ENCODE results near the gene PKIG. TPM values are rescaled to one million over a fixed set of nuclear protein-coding genes. Genes with fewer than 3 reads are reported as not detected.

Gene PKIG
- total RNA-seq, 3 donors from 2014 or later = 2.1 to 3.5 (median 2.8) TPM

- ATAC-seq (peak in 1 of 2 donors; percentile 9), DNase-seq (no peak)
- H3K27me3 Mint-ChIP-seq (ENCODE audit: low read depth) = no peaks in the 10 kb centered on the region
- H3K4me1 Mint-ChIP-seq (ENCODE audit: low read depth) = peaks cover 71% of the 10 kb centered on the region
- H3K36me3 Mint-ChIP-seq (ENCODE audit: insufficient read depth) = peaks cover 9% of the 10 kb centered on the region
- H3K9me3 Mint-ChIP-seq = no peaks in the 10 kb centered on the region
- H3K4me3 Mint-ChIP-seq = peak overlapping the region; percentile 46
Observed at GRCh38 chr20:44642203-44643153, 60.1 kb downstream of the PKIG start.

GRCh38 chr20:44643154-44643519 lies 60.8 kb downstream of the PKIG start:
- Mint-ChIP-seq H3K36me3 (ENCODE audit: insufficient read depth) (peaks cover 9% of the 10 kb centered on the region), H3K27me3 (ENCODE audit: low read depth) (no peaks in the 10 kb centered on the region), H3K4me1 (ENCODE audit: low read depth) (peaks cover 75% of the 10 kb centered on the region), H3K9me3 (no peaks in the 10 kb centered on the region), H3K4me3 (peak overlapping the region; percentile 11)
- ATAC-seq (no peak), DNase-seq (no peak)

- Mint-ChIP-seq H3K9me3 (no peaks in the 10 kb centered on the region), H3K4me3 (no peak overlapping the region), H3K4me1 (ENCODE audit: low read depth) (peaks cover 78% of the 10 kb centered on the region), H3K36me3 (ENCODE audit: insufficient read depth) (peaks cover 6% of the 10 kb centered on the region), H3K27me3 (ENCODE audit: low read depth) (no peaks in the 10 kb centered on the region)
- DNase-seq (no peak), ATAC-seq (peak; percentile 9 to 16)
Observed at GRCh38 chr20:44643596-44644229, 61.3 kb downstream of the PKIG start.

GRCh38 chr20:44644230-44644617 lies 61.8 kb downstream of the PKIG start:
- H3K4me3 Mint-ChIP-seq = peak overlapping the region; percentile 49

GRCh38 chr20:44644667-44645131 lies 62.3 kb downstream of the PKIG start:
- ATAC-seq (peak; percentile 57 to 61), DNase-seq (no peak)
- H3K36me3 Mint-ChIP-seq (ENCODE audit: insufficient read depth) = peaks cover 4% of the 10 kb centered on the region
- no peaks in the 10 kb centered on the region for H3K9me3 Mint-ChIP-seq
- no peaks in the 10 kb centered on the region for H3K27me3 Mint-ChIP-seq (ENCODE audit: low read depth)
- H3K4me1 Mint-ChIP-seq (ENCODE audit: low read depth) = peaks cover 84% of the 10 kb centered on the region
- peak overlapping the region; percentile 49 for H3K4me3 Mint-ChIP-seq

More at GRCh38 chr20:44644230-44644617, 61.8 kb downstream of the PKIG start:
- Mint-ChIP-seq H3K4me1 (ENCODE audit: low read depth) (peaks cover 81% of the 10 kb centered on the region), H3K9me3 (no peaks in the 10 kb centered on the region), H3K36me3 (ENCODE audit: insufficient read depth) (peaks cover 4% of the 10 kb centered on the region), H3K27me3 (ENCODE audit: low read depth) (no peaks in the 10 kb centered on the region)
- ATAC-seq (no peak), DNase-seq (no peak)

GRCh38 chr20:44646023-44646640 lies 63.8 kb downstream of the PKIG start:
- Mint-ChIP-seq H3K4me3 (peak overlapping the region; percentile 63), H3K4me1 (ENCODE audit: low read depth) (peaks cover 90% of the 10 kb centered on the region), H3K9me3 (no peaks in the 10 kb centered on the region)

GRCh38 chr20:44646641-44647274 lies 64.4 kb downstream of the PKIG start:
- no peaks in the 10 kb centered on the region for H3K9me3 Mint-ChIP-seq
- no peaks in the 10 kb centered on the region for H3K27me3 Mint-ChIP-seq (ENCODE audit: low read depth)
- ATAC-seq (peak in 1 of 2 donors; percentile 11), DNase-seq (no peak)
- H3K36me3 Mint-ChIP-seq (ENCODE audit: insufficient read depth) = no peaks in the 10 kb centered on the region
- peaks cover 86% of the 10 kb centered on the region for H3K4me1 Mint-ChIP-seq (ENCODE audit: low read depth)
- H3K4me3 Mint-ChIP-seq = peak overlapping the region; percentile 63

More at GRCh38 chr20:44646023-44646640, 63.8 kb downstream of the PKIG start:
- no peaks in the 10 kb centered on the region for H3K27me3 Mint-ChIP-seq (ENCODE audit: low read depth)
- DNase-seq = no peak
- peak; percentile 4 to 8 for ATAC-seq
- no peaks in the 10 kb centered on the region for H3K36me3 Mint-ChIP-seq (ENCODE audit: insufficient read depth)

GRCh38 chr20:44648068-44648467 lies 65.7 kb downstream of the PKIG start:
- ATAC-seq (no peak), DNase-seq (no peak)
- H3K4me3 Mint-ChIP-seq = no peak overlapping the region
- H3K27me3 Mint-ChIP-seq (ENCODE audit: low read depth) = no peaks in the 10 kb centered on the region
- no peaks in the 10 kb centered on the region for H3K36me3 Mint-ChIP-seq (ENCODE audit: insufficient read depth)
- peaks cover 78% of the 10 kb centered on the region for H3K4me1 Mint-ChIP-seq (ENCODE audit: low read depth)
- H3K9me3 Mint-ChIP-seq = no peaks in the 10 kb centered on the region

GRCh38 chr20:44648579-44648978 lies 66.2 kb downstream of the PKIG start:
- DNase-seq (no peak), ATAC-seq (no peak)
- no peaks in the 10 kb centered on the region for H3K9me3 Mint-ChIP-seq
- peak overlapping the region; percentile 16 for H3K4me3 Mint-ChIP-seq
- H3K4me1 Mint-ChIP-seq (ENCODE audit: low read depth) = peaks cover 75% of the 10 kb centered on the region
- H3K36me3 Mint-ChIP-seq (ENCODE audit: insufficient read depth) = no peaks in the 10 kb centered on the region
- no peaks in the 10 kb centered on the region for H3K27me3 Mint-ChIP-seq (ENCODE audit: low read depth)

GRCh38 chr20:44649126-44649525 lies 66.7 kb downstream of the PKIG start:
- Mint-ChIP-seq H3K4me3 (peak overlapping the region; percentile 30), H3K27me3 (ENCODE audit: low read depth) (no peaks in the 10 kb centered on the region), H3K4me1 (ENCODE audit: low read depth) (peaks cover 70% of the 10 kb centered on the region), H3K36me3 (ENCODE audit: insufficient read depth) (no peaks in the 10 kb centered on the region), H3K9me3 (no peaks in the 10 kb centered on the region)
- ATAC-seq = no peak
- DNase-seq = no peak

GRCh38 chr20:44649976-44650375 lies 67.6 kb downstream of the PKIG start:
- Mint-ChIP-seq H3K27me3 (ENCODE audit: low read depth) (no peaks in the 10 kb centered on the region), H3K36me3 (ENCODE audit: insufficient read depth) (no peaks in the 10 kb centered on the region), H3K4me3 (peak overlapping the region; percentile 84), H3K4me1 (ENCODE audit: low read depth) (peaks cover 62% of the 10 kb centered on the region), H3K9me3 (no peaks in the 10 kb centered on the region)
- no peak for DNase-seq
- ATAC-seq = no peak

GRCh38 chr20:44650771-44651433 lies 68.5 kb downstream of the PKIG start:
- DNase-seq = no peak
- Mint-ChIP-seq H3K9me3 (no peaks in the 10 kb centered on the region), H3K36me3 (ENCODE audit: insufficient read depth) (no peaks in the 10 kb centered on the region), H3K4me3 (peak overlapping the region; percentile 84), H3K27me3 (ENCODE audit: low read depth) (no peaks in the 10 kb centered on the region), H3K4me1 (ENCODE audit: low read depth) (peaks cover 56% of the 10 kb centered on the region)
- ATAC-seq = peak; percentile 50 to 59

GRCh38 chr20:44651434-44651683 lies 69.0 kb downstream of the PKIG start:
- Mint-ChIP-seq H3K4me1 (ENCODE audit: low read depth) (peaks cover 51% of the 10 kb centered on the region), H3K4me3 (peak overlapping the region; percentile 84), H3K27me3 (ENCODE audit: low read depth) (no peaks in the 10 kb centered on the region), H3K36me3 (ENCODE audit: insufficient read depth) (no peaks in the 10 kb centered on the region), H3K9me3 (no peaks in the 10 kb centered on the region)
- no peak for DNase-seq
- ATAC-seq = no peak
